ENCODE results near the gene SV2C.
"Not testable (repeated sequence)": the region's sequence is repeated elsewhere in the genome, so short reads cannot be mapped to it uniquely, and the experiment has no call there.

SV2C gene

DNA sequence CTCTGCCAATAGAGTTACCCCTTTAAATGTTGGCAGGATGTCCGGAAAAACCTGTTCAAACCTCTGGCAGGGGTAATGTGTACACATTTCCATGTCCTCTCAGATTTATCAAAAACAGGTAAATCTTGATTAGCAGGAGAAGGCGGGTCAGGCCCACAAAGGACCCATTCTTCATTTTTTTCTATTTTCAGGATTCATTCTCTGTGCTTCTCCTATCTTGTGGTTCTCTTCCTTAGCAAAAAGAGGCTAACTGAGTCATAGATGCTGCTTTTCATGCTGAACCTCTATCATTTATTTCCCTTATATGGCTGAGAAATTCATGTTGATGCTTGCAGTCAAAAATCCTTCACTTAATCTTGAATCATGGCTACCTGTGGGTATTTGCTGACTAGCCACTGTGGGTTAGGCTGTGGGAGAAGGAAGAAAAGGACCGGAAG, 207.2 kb downstream of the SV2C start:
- Histone ChIP-seq H3K4me3 (ENCODE audit: insufficient read depth, low read depth, low read length, poor library complexity, severe bottlenecking) (no peak overlapping the region), H3K27ac (ENCODE audit: insufficient read depth, low read length, poor library complexity, severe bottlenecking) (no peak overlapping the region), H3K36me3 (ENCODE audit: control insufficient read depth, insufficient read depth, low read length) (no peaks in the 10 kb centered on the region), H3K9me3 (ENCODE audit: control insufficient read depth, low read length) (no peaks in the 10 kb centered on the region), H3K4me1 (ENCODE audit: control insufficient read depth, insufficient read depth, low read length, poor library complexity, severe bottlenecking) (no peaks in the 10 kb centered on the region), H3K27me3 (replicated peaks; ENCODE audit: control insufficient read depth, insufficient read depth, low read length, poor library complexity, severe bottlenecking) (no peaks in the 10 kb centered on the region)
- no peak for DNase-seq

DNA sequence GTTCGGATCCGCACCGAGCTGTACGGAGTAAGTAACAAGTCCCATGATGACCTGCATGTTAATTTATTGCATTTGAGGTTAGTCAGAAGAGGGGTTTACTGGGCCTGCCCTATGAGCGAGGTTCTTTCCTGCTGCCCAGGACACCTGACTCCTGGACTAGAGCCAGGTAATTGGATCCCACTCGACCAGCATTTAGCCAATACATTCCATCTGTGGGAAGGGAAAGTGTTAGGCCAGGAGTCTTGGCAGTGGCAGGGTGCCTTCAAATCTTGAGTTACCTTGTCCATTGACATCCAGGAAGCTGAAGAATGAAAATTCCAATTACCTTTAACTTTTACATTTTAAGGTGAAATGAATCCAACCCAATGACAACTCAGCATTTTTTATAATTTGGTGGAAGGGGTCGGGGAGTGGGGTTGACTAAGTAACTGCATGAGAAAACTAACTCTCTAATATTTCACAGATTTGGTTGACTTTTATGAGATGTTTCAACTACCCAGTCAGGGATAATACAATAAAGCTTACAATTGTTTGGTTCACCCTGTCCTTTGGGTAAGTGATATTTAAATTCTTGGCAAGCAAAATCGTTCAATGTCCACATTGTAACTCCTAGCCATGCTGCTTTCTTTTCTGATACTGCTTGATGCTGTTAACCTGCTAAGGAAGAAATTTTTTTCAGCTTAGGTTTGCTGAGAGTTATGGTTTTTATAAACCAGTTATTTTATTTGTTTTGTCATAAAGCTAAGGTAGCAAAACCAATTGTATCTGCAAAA, 208.3 kb downstream of the SV2C start:
- no peak overlapping the region for H3K4me3 ChIP-seq (ENCODE audit: insufficient read depth, low read depth, low read length, poor library complexity, severe bottlenecking)
- H3K4me1 ChIP-seq (ENCODE audit: control insufficient read depth, insufficient read depth, low read length, poor library complexity, severe bottlenecking) = no peaks in the 10 kb centered on the region
- no peaks in the 10 kb centered on the region for H3K9me3 ChIP-seq (ENCODE audit: control insufficient read depth, low read length)
- no peaks in the 10 kb centered on the region for H3K36me3 ChIP-seq (ENCODE audit: control insufficient read depth, insufficient read depth, low read length)
- H3K27me3 ChIP-seq (replicated peaks; ENCODE audit: control insufficient read depth, insufficient read depth, low read length, poor library complexity, severe bottlenecking) = no peaks in the 10 kb centered on the region
- no peak for DNase-seq
- no peak overlapping the region for H3K27ac ChIP-seq (ENCODE audit: insufficient read depth, low read length, poor library complexity, severe bottlenecking)

DNA sequence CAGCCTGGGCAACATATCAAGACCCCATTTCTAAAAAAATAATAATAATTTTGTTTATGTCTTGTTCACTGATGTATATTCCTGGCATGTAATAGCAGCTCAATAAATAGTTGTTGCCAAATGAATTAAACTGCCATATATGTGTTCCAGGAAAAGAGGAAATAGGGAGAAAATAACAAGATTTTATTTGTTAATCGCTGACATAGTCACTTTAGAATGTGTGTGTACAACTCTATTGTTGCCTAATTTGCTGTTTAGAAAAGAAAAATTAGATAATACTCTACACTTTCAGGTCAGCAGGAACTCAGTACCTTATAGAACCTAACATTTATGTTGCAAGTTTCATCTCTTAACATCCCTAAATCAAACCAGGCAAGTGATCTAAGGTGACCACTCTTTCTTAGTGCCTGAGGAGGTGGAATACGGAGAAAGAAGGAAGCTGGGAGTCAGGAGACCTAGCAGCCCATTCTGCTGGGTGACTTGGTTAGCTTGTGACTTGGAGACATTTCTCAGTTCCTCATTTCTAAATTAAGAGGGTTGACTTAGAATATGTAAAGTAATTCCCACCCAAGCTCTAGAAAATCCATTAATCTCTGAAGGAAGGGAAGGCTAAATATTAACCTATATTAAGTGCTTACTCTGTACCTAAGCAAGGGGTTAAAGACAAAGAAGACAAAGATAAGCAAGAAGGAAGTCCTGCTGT, 209.6 kb downstream of the SV2C start:
- no peak for DNase-seq
- Histone ChIP-seq H3K4me1 (ENCODE audit: control insufficient read depth, insufficient read depth, low read length, poor library complexity, severe bottlenecking) (no peaks in the 10 kb centered on the region), H3K36me3 (ENCODE audit: control insufficient read depth, insufficient read depth, low read length) (no peaks in the 10 kb centered on the region), H3K9me3 (ENCODE audit: control insufficient read depth, low read length) (no peaks in the 10 kb centered on the region), H3K27ac (ENCODE audit: insufficient read depth, low read length, poor library complexity, severe bottlenecking) (no peak overlapping the region), H3K27me3 (replicated peaks; ENCODE audit: control insufficient read depth, insufficient read depth, low read length, poor library complexity, severe bottlenecking) (no peaks in the 10 kb centered on the region), H3K4me3 (ENCODE audit: insufficient read depth, low read depth, low read length, poor library complexity, severe bottlenecking) (no peak overlapping the region)

DNA sequence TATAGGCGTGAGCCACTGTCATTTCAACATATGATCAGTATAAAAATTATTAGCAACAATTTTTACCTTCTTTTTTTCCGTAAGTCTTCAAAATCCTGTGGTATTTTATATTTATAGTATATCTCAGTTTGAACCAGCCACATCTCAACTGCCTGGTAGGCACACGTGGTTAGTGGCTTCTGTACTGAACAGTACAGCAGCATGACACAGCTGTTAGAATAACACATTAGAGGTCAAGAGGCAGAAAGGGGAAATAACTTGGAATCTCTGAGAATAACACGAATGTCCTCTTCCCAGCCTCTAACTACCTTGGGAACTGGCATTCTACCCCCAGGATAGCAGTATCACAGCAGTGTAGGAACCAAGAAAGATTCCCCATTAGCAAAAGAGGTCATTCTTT, 211.4 kb downstream of the SV2C start:
- H3K9me3 ChIP-seq (ENCODE audit: control insufficient read depth, low read length) = no peaks in the 10 kb centered on the region
- H3K4me3 ChIP-seq (ENCODE audit: insufficient read depth, low read depth, low read length, poor library complexity, severe bottlenecking) = no peak overlapping the region
- no peak for DNase-seq
- no peak overlapping the region for H3K27ac ChIP-seq (ENCODE audit: insufficient read depth, low read length, poor library complexity, severe bottlenecking)
- H3K27me3 ChIP-seq (replicated peaks; ENCODE audit: control insufficient read depth, insufficient read depth, low read length, poor library complexity, severe bottlenecking) = no peaks in the 10 kb centered on the region
- peaks cover 12% of the 10 kb centered on the region for H3K4me1 ChIP-seq (ENCODE audit: control insufficient read depth, insufficient read depth, low read length, poor library complexity, severe bottlenecking)
- H3K36me3 ChIP-seq (ENCODE audit: control insufficient read depth, insufficient read depth, low read length) = no peaks in the 10 kb centered on the region

DNA sequence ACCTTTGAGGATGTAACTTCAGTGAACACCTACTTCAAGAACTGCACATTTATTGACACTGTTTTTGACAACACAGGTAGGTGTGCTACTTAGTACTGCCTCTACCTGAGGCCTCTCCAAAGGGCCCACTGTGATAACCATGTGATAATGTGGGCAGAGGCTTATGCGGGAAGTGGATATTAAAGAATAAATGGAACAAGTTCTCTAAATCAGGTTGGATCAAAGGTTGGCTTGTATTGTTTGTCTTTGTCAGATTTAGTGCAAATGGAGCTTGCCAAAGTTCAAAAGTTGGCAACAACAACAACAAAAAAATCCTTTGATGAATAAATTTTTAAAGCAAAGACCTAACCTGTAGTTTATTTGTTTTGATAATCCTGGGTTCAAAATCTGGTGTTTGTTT, 215.7 kb downstream of the SV2C start:
- Histone ChIP-seq H3K4me1 (ENCODE audit: control insufficient read depth, insufficient read depth, low read length, poor library complexity, severe bottlenecking) (peaks cover 23% of the 10 kb centered on the region), H3K27me3 (replicated peaks; ENCODE audit: control insufficient read depth, insufficient read depth, low read length, poor library complexity, severe bottlenecking) (no peaks in the 10 kb centered on the region), H3K36me3 (ENCODE audit: control insufficient read depth, insufficient read depth, low read length) (no peaks in the 10 kb centered on the region), H3K4me3 (ENCODE audit: insufficient read depth, low read depth, low read length, poor library complexity, severe bottlenecking) (no peak overlapping the region), H3K27ac (ENCODE audit: insufficient read depth, low read length, poor library complexity, severe bottlenecking) (no peak overlapping the region), H3K9me3 (ENCODE audit: control insufficient read depth, low read length) (no peaks in the 10 kb centered on the region)
- DNase-seq = no peak

DNA sequence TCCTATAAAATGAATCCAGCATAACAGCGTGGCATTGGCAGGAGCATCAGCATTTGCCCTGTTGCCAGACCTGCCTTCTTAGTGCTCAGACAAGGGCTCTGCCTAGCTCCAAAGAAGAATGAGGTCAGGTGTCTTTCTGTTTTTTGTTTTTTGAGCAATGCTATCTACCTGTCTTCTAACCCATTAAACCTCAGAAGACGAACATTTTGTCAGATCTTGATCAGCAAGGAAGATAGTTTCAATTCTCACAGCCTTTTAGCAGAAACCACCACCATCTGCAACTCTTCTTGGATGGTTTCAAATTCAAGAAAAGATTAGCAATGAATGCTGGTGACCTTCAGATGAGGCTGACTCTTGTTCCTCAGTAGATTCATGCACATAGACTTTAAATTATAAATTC, 216.4 kb downstream of the SV2C start:
- Histone ChIP-seq H3K27me3 (replicated peaks; ENCODE audit: control insufficient read depth, insufficient read depth, low read length, poor library complexity, severe bottlenecking) (no peaks in the 10 kb centered on the region), H3K4me1 (ENCODE audit: control insufficient read depth, insufficient read depth, low read length, poor library complexity, severe bottlenecking) (peaks cover 28% of the 10 kb centered on the region), H3K9me3 (ENCODE audit: control insufficient read depth, low read length) (no peaks in the 10 kb centered on the region), H3K27ac (ENCODE audit: insufficient read depth, low read length, poor library complexity, severe bottlenecking) (no peak overlapping the region), H3K36me3 (ENCODE audit: control insufficient read depth, insufficient read depth, low read length) (no peaks in the 10 kb centered on the region), H3K4me3 (ENCODE audit: insufficient read depth, low read depth, low read length, poor library complexity, severe bottlenecking) (no peak overlapping the region)
- no peak for DNase-seq

DNA sequence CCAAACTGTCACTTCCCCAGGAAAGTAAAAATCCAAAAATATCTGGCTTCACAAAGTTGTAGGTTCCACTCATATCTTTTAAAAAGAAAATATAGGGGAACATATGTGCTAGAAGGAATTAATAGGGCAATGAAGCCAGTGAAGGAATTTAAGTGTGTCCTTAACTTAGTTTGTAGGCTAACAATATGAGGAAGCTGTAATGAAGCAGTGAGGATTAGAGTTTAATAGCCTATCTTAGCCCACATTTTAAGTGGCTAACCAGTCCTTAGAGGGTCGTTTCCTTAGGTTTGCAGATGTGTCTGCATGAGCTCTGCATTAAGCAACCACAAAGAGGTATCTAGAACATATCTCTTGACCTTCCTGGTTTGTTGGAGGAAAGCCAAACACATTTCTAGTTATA, 218.7 kb downstream of the SV2C start:
- peaks cover 28% of the 10 kb centered on the region for H3K4me1 ChIP-seq (ENCODE audit: control insufficient read depth, insufficient read depth, low read length, poor library complexity, severe bottlenecking)
- DNase-seq; H3K27ac ChIP-seq (ENCODE audit: insufficient read depth, low read length, poor library complexity, severe bottlenecking); H3K27me3 ChIP-seq (replicated peaks; ENCODE audit: control insufficient read depth, insufficient read depth, low read length, poor library complexity, severe bottlenecking); H3K4me3 ChIP-seq (ENCODE audit: insufficient read depth, low read depth, low read length, poor library complexity, severe bottlenecking); H3K9me3 ChIP-seq (ENCODE audit: control insufficient read depth, low read length); H3K36me3 ChIP-seq (ENCODE audit: control insufficient read depth, insufficient read depth, low read length): not testable (repeated sequence)

DNA sequence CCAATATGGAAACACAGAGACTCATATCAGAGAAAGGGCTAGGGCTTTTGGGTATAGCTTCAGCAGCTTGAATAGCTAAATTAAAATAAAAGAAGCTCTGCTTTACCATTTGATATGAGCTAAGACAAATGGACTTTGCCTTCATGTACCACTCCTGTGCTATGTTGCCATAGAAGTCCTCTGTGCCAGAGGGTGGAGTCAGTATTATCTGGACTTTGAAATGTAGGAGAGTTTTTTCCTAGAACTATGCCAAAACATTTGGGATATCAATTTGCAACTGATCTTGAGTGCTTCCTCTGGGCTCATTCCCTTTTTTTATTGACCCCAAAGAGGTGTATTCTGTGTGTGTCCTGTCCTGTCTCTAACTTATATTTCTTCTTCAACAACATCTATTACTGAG, 219.5 kb downstream of the SV2C start:
- not testable (repeated sequence) for DNase-seq; H3K27me3 ChIP-seq (replicated peaks; ENCODE audit: control insufficient read depth, insufficient read depth, low read length, poor library complexity, severe bottlenecking); H3K4me3 ChIP-seq (ENCODE audit: insufficient read depth, low read depth, low read length, poor library complexity, severe bottlenecking); H3K36me3 ChIP-seq (ENCODE audit: control insufficient read depth, insufficient read depth, low read length); H3K27ac ChIP-seq (ENCODE audit: insufficient read depth, low read length, poor library complexity, severe bottlenecking); H3K9me3 ChIP-seq (ENCODE audit: control insufficient read depth, low read length)
- H3K4me1 ChIP-seq (ENCODE audit: control insufficient read depth, insufficient read depth, low read length, poor library complexity, severe bottlenecking) = peaks cover 28% of the 10 kb centered on the region

DNA sequence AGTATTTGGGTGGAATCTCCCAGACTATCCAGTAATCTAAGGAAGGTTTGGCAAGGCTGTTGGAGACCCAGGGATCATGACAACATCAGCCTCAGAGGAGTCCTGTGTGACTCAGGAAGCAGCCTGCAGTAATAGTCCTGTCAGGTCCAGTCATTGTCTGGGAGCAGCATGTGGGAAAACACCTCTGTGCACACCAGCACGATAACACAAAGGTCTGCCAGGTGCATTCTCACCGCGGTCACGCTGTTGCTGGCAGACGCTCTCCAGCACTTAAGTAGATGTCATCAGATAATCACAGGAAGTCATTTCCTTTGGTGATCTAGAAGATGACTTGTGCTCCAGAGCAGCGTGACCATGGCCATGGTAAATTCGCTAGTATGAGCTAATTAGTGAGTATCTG, 220.7 kb downstream of the SV2C start:
- H3K27me3 ChIP-seq (replicated peaks; ENCODE audit: control insufficient read depth, insufficient read depth, low read length, poor library complexity, severe bottlenecking) = no peaks in the 10 kb centered on the region
- H3K36me3 ChIP-seq (ENCODE audit: control insufficient read depth, insufficient read depth, low read length) = no peaks in the 10 kb centered on the region
- DNase-seq = peak; percentile 20 to 36 (median 21)
- H3K4me3 ChIP-seq (ENCODE audit: insufficient read depth, low read depth, low read length, poor library complexity, severe bottlenecking) = no peak overlapping the region
- H3K27ac ChIP-seq (ENCODE audit: insufficient read depth, low read length, poor library complexity, severe bottlenecking) = no peak overlapping the region
- peaks cover 22% of the 10 kb centered on the region for H3K4me1 ChIP-seq (ENCODE audit: control insufficient read depth, insufficient read depth, low read length, poor library complexity, severe bottlenecking)
- no peaks in the 10 kb centered on the region for H3K9me3 ChIP-seq (ENCODE audit: control insufficient read depth, low read length)

DNA sequence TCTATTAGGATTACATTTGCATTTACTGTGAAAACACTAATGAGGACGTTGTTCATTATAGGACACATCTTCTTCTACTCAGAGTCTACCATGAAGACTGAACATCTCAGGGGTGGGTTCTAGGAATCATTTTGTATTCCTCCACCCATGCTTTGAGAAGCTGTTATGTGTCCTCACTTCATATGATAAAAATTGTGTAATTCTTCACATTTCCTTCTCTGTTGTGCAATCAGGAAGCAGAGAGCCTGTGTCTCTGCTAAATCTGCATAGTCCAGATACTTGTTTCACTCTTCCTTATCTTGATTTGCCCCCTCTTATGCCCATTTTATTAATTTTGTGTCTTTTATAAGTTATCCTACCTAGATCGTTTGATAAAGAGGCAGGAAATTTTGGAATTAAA, 222.1 kb downstream of the SV2C start:
- Histone ChIP-seq H3K36me3 (ENCODE audit: control insufficient read depth, insufficient read depth, low read length) (no peaks in the 10 kb centered on the region), H3K4me3 (ENCODE audit: insufficient read depth, low read depth, low read length, poor library complexity, severe bottlenecking) (no peak overlapping the region), H3K4me1 (ENCODE audit: control insufficient read depth, insufficient read depth, low read length, poor library complexity, severe bottlenecking) (peaks cover 12% of the 10 kb centered on the region), H3K9me3 (ENCODE audit: control insufficient read depth, low read length) (no peaks in the 10 kb centered on the region), H3K27ac (ENCODE audit: insufficient read depth, low read length, poor library complexity, severe bottlenecking) (no peak overlapping the region), H3K27me3 (replicated peaks; ENCODE audit: control insufficient read depth, insufficient read depth, low read length, poor library complexity, severe bottlenecking) (no peaks in the 10 kb centered on the region)
- DNase-seq = no peak
